ENCODE results near the gene WDR41. TPM values are rescaled to one million over a fixed set of nuclear protein-coding genes. Genes with fewer than 3 reads are reported as not detected.

Gene WDR41
- total RNA-seq, 4 donors from 2014 or later: 17.4 to 58.6 (median 38.9) TPM

DNA sequence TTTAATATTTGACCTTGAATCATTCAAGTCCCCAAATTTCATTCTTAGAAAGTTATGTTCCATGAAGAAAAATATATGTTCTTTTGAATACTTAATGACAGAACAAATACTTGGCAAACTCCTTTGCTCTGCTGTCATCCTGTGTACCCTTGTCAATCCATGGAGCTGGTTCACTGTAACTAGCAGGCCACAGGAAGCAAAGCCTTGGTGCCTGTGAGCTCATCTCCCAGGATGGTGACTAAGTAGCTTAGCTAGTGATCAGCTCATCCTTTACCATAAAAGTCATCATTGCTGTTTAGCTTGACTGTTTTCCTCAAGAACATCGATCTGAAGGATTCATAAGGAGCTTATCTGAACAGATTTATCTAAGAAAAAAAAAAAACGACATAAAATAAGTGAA is 65.4 kb downstream of the WDR41 start:
- DNase-seq: no peak
- no peaks in the 10 kb centered on the region for H3K9me3 ChIP-seq
- H3K36me3 ChIP-seq: peaks cover 0 to 38% (median 3%) of the 10 kb centered on the region in 3 donors
- no peak for TF ChIP-seq POLR2A (IDR thresholded peaks at IDR 0.05)
- TF ChIP-seq, protein P1, sequence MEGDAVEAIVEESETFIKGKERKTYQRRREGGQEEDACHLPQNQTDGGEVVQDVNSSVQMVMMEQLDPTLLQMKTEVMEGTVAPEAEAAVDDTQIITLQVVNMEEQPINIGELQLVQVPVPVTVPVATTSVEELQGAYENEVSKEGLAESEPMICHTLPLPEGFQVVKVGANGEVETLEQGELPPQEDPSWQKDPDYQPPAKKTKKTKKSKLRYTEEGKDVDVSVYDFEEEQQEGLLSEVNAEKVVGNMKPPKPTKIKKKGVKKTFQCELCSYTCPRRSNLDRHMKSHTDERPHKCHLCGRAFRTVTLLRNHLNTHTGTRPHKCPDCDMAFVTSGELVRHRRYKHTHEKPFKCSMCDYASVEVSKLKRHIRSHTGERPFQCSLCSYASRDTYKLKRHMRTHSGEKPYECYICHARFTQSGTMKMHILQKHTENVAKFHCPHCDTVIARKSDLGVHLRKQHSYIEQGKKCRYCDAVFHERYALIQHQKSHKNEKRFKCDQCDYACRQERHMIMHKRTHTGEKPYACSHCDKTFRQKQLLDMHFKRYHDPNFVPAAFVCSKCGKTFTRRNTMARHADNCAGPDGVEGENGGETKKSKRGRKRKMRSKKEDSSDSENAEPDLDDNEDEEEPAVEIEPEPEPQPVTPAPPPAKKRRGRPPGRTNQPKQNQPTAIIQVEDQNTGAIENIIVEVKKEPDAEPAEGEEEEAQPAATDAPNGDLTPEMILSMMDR (IDR thresholded peaks at IDR 0.05): no peak
- intact Hi-C loops (cut with DNase I): no loop called here
- peak overlapping the region in 1 of 4 donors; percentile 23 for H3K27ac ChIP-seq
- WGBS, 2 donors: 35 to 80% methylated on average over 2 of the region's 2 CpGs
- H3K27me3 ChIP-seq: no peaks in the 10 kb centered on the region
- peaks cover 0 to 24% (median 3%) of the 10 kb centered on the region in 3 donors for H3K4me1 ChIP-seq
- no peak overlapping the region for H3K4me3 ChIP-seq

DNA sequence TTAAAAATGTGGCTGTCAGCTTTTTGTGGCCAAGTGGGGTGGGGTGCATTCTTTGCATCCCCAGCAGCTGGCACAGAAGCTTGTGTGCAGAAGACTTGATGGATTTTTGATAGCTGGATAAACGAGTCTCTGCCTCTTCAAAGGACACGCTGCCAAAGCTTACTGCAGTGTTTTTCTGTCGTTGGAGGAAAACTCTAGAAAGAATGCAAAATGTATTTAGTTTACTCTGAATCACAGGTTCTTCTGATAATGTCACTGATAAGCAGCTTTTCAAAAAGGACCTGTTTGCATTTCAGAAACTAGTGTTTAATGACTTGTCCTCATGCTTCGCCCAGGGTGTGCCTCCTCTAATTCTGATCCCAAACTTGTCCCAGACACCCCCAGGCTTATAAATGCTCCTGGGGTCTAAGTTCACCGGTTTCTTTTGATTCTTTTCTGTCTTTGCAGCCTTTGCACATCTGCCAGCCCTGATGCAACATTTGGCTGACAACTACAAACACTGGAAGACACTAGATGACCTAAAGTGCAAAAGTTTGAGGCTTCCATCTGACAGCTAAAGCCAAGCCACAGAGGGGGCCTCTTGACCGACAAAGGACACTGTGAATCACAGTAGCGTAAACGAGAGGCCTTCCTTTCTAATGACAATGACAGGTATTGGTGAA is 66.0 kb downstream of the WDR41 start:
- Histone ChIP-seq H3K4me3 (no peak overlapping the region), H3K36me3 (peaks cover 0 to 33% (median 3%) of the 10 kb centered on the region in 3 donors), H3K27me3 (no peaks in the 10 kb centered on the region), H3K27ac (peak overlapping the region in 1 of 4 donors; percentile 23), H3K9me3 (no peaks in the 10 kb centered on the region), H3K4me1 (peaks cover 0 to 24% (median 3%) of the 10 kb centered on the region in 3 donors)
- TF ChIP-seq, protein P1 (IDR thresholded peaks at IDR 0.05): no peak
- no peak for TF ChIP-seq POLR2A (IDR thresholded peaks at IDR 0.05)
- no peak for DNase-seq
- WGBS, 2 donors: 57 to 61% methylated on average over 8 of the region's 8 CpGs
- intact Hi-C loops (cut with DNase I): no loop called here

DNA sequence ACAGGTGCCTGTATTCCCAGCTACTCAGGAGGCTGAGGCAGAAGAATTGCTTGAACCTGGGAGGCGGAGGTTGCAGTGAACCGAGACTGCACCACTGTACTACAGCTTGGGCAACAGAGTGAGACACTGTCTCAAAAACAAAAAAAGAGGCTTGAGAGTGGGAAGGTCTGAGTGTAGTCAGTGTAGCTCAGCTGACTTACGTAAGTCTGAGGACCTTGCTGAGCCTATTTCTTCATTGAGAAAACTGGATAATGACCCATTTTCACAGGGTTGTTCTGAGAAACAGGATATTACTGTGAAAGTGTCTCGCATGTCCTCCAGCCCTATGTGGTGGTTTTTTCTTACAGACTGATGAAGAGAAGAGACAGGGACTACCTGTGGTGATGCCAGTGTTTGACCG is 66.7 kb downstream of the WDR41 start:
- TF ChIP-seq, protein P1 (IDR thresholded peaks at IDR 0.05): no peak
- no peak for TF ChIP-seq POLR2A (IDR thresholded peaks at IDR 0.05)

DNA sequence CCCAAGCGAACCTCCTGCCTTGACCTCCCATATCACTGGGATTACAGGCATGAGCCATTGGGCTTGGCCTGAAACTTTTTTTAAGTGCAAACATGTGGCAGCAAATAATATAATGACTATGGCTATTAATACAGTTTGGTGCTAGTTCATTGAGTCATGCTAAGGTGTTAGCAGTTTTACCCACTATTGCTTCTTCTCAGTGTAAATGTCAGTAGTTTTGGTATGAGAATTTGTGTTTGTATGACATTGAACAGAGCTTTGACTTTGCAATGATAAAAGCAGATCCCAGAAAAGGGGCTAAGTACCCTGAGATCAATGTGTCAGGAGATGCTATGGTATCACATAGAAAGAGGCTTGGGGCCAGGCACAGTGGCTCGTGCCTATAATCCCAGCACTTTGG is 67.2 kb downstream of the WDR41 start:
- H3K4me3 ChIP-seq: no peak overlapping the region
- DNase-seq: no peak
- H3K27ac ChIP-seq: no peak overlapping the region
- intact Hi-C loops (cut with DNase I): no loop called here
- TF ChIP-seq, protein P1 (IDR thresholded peaks at IDR 0.05): no peak
- TF ChIP-seq POLR2A (IDR thresholded peaks at IDR 0.05): no peak
- peaks cover 0 to 21% (median 3%) of the 10 kb centered on the region in 3 donors for H3K36me3 ChIP-seq
- no peaks in the 10 kb centered on the region for H3K27me3 ChIP-seq
- 65 to 89% methylated on average over 2 of the region's 2 CpGs for WGBS, 2 donors
- H3K4me1 ChIP-seq: peaks cover 0 to 24% (median 3%) of the 10 kb centered on the region in 3 donors
- H3K9me3 ChIP-seq: no peaks in the 10 kb centered on the region

More for the DNA sequence above, 66.7 kb downstream of the WDR41 start:
- 91 to 93% methylated on average over 5 of the region's 5 CpGs for WGBS, 2 donors
- Histone ChIP-seq H3K27me3 (no peaks in the 10 kb centered on the region), H3K9me3 (no peaks in the 10 kb centered on the region), H3K4me1 (peaks cover 0 to 24% (median 3%) of the 10 kb centered on the region in 3 donors), H3K27ac (no peak overlapping the region), H3K4me3 (no peak overlapping the region), H3K36me3 (peaks cover 0 to 26% (median 3%) of the 10 kb centered on the region in 3 donors)
- intact Hi-C loops (cut with DNase I): no loop called here
- DNase-seq: no peak

DNA sequence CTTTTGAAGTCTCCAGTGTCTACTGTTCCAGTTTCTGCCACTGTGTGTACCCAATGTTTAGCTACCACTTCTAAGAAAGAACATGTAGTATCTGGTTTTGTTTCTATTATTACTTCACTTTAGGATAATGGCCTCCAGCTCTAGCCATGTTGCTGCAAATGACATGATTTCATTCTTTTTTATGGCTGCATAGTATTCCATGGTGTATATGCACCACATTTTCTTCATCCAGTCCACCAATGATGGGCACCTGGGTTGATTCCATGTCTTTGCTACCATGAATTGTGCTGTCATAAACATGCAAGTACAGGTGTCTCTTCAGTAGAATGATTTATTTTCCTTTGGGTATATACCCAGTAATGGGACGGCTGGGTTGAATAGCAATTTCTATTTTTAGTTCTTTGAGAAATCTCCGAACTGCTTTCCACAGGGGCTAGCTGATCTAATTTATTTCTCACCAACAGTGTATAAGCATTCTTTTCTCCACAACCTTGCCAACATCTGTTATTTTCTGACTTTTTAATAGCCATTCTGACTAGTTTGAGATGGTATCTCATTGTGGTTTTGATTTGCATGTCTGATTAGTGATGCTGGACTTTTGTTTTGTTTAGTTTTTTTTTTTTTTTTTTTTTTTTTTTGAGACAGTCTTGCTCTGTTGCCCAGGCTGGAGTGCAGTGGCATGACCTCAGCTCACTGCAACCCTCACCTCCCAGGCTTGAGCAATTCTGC is 68.9 kb downstream of the WDR41 start:
- WGBS, 2 donors: 71 to 72% methylated on average over 2 of the region's 2 CpGs

More for the DNA sequence above, 68.9 kb downstream of the WDR41 start:
- no peaks in the 10 kb centered on the region for H3K27me3 ChIP-seq
- H3K9me3 ChIP-seq: no peaks in the 10 kb centered on the region
- no peak overlapping the region for H3K4me3 ChIP-seq
- intact Hi-C loops (cut with DNase I): no loop called here
- H3K4me1 ChIP-seq: peaks cover 0 to 19% (median 3%) of the 10 kb centered on the region in 3 donors
- peaks cover 0 to 17% (median 0%) of the 10 kb centered on the region in 3 donors for H3K36me3 ChIP-seq
- no peak for DNase-seq
- no peak overlapping the region for H3K27ac ChIP-seq
- TF ChIP-seq POLR2A (IDR thresholded peaks at IDR 0.05): no peak
- TF ChIP-seq, protein P1 (IDR thresholded peaks at IDR 0.05): no peak

All from esophagus squamous epithelium (tissue), 5 donors.